ENCODE data around the gene D2HGDH. TPM values are rescaled to one million over a fixed set of nuclear protein-coding genes. Genes with fewer than 3 reads are reported as not detected.

D2HGDH gene
- total and polyA plus RNA-seq, 2 of the 13 experiments (the other 11 are each of a cell fraction or from before 2014, with no cell fraction given) = 19.2 to 20.3 TPM

DNA sequence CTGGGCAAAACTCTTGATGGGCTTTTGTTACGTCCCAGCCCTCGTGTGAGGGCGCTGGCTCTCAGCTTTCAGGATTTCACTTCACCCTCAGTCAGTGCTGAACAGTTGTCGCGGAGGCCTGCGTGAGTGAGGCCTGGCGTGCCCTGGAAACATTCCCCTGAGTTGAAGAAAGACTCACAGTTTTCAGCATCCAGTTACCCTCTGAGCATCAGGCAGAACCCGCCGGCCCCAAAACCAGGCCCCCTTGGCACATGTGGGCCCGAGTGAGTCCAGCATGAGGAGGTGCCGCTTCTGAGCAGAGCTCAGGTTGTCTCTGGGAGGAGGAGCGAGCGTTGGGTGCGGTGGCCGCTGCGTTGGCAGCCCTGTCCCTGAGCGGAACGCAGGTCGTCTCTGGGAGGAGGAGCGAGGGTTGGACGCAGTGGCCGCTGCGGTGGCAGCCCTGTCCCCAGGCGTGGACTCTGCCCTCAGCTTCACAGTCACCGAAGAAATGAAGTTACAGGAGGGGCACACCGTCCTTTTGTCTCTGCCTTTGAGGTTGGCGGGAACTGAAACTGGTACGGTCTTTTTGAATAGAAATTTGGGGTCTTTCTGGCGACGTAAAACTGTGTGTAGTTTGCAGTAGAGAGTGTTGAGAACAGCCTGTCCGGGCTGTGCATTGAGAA, 74.4 kb downstream of the D2HGDH start, which contains the start of gene NEU4 (continued):
- TF ChIP-seq POLR2AphosphoS2 (IDR thresholded peaks at IDR 0.05; ENCODE audit: low read depth, low read length) = peak; percentile 84; the same call in 1 of the 2 replicates
- TF ChIP-seq ZBTB42 (CRISPR knock-in tag; IDR thresholded peaks at IDR 0.05) = peak; percentile 67; the same call in 1 of the 2 replicates

DNA sequence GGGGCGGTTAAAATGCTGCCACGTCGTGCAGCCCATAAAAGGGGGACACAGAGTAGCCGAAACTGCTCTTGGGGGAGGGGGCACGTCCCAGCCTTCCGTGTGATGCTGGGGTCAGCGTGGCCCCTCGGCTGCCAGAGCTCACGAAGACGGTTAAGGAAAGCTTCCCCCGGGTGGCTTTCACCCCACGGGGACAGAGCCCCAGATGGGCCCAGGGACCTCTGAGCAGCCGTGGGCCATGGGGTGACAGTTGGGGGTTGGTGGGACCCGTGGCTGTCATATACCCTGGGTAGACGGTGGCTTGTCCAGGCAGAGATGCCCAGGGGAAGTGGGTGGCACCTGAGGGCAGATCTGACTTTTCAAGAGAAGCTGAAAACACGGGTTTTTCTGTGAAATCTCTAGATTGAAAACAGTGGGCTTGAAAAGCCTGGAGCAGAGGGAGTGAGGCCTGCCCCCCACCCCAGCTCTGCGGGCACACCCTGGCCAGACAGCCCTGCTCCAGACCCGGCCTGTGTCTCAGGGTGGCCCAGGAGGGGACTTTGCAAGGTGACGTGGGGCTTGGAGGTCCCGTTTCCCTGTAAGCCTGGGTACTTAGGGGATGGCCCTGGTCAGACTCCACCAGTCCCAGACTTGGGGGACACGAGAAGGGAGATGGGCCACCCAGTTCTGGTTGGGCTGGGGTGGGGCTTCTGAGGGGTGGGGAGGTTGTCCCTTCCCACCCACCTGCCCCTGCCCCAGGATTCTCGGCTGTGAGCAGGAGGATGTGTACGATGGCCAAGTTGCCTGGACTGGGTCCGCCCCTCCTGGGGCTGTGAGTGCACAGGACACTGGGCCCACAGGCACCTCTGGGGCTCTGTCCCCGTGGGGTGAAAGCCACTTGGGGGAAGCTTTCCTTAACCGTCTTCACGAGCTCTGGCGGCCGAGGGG, 75.2 kb downstream of the D2HGDH start:
- H4K20me1 ChIP-seq (ENCODE audit: insufficient read depth, low read length) = peaks cover 10% of the 10 kb centered on the region; the same call in 1 of the 2 replicates
- H3K27me3 ChIP-seq (ENCODE audit: control insufficient read depth in 1 of 2, insufficient read depth in 2 of 2, low read length in 2 of 2) = no peaks in the 10 kb centered on the region; a peak in 1 of 5 replicates
- CTCF ChIA-PET (ENCODE audit: low intra/inter-chr PET ratio, low total read pairs) = no interaction called here
- peak overlapping the region; percentile 73 to 85 (median 81) for H3K4me3 ChIP-seq (replicated peaks in 1 of 3; ENCODE audit: insufficient read depth in 1 of 3, low read depth in 2 of 3, low read length in 3 of 3)
- BruUV-seq (replicated peaks) = TSS peak; percentile 78
- peak overlapping the region; percentile 84 for H3K27ac ChIP-seq (ENCODE audit: extremely low read length, insufficient read depth, low read length)
- WGBS (ENCODE audit: low lambda C conversion rate) = 3% methylated on average over 25 of the region's 29 CpGs
- H3K4me1 ChIP-seq (ENCODE audit: insufficient read depth, low read length) = peaks cover 40% of the 10 kb centered on the region
- no peaks in the 10 kb centered on the region; a peak in 3 of 5 replicates for H3K36me3 ChIP-seq (replicated peaks in 1 of 2; ENCODE audit: control insufficient read depth in 1 of 2, insufficient read depth in 2 of 2, low read length in 2 of 2)
- H3K79me2 ChIP-seq (ENCODE audit: insufficient read depth, low read length) = peaks cover 52% of the 10 kb centered on the region
- peak overlapping the region; percentile 88 for H3K4me2 ChIP-seq (ENCODE audit: low read depth, low read length)
- peak; percentile 4 for FAIRE-seq
- intact Hi-C loops (cut with micrococcal nuclease; ENCODE audit: unreplicated experiment) (loop anchor here (1.0 to 2.0 kb wide), 2 partner anchors 9 to 39 kb away; no protein-coding TSS in a partner anchor), in situ Hi-C loops (cut with HindIII; ENCODE audit: extremely low pct_ligation_motif_present, low pct_unique_long_range_greater_than_20kb) (loop anchor here (5.0 kb wide), 1 partner anchor 37 kb away; no protein-coding TSS in a partner anchor)
- POLR2A ChIA-PET = interaction anchor here (0.7 to 4.2 kb wide), 20 partner anchors 8 to 123 kb away, joined by 3 to 218 read pairs (median 4); partner anchors contain the start of genes D2HGDH, DTYMK, GAL3ST2 and ING5
- H3K9me3 ChIP-seq (ENCODE audit: low read length) = no peaks in the 10 kb centered on the region
- H2AFZ ChIP-seq (ENCODE audit: low read length) = no peak overlapping the region
- peak overlapping the region; percentile 90 for H3K9ac ChIP-seq (ENCODE audit: insufficient read depth, low read depth, low read length)
- ATAC-seq = peak; percentile 14
- no peak for DNase-seq (ENCODE audit: low spot score)
- TF ChIP-seq CHD4 (IDR thresholded peaks at IDR 0.05; ENCODE audit: borderline replicate concordance, low read length) (no peak), HNRNPLL (IDR thresholded peaks at IDR 0.05; ENCODE audit: low read depth, low read length, poor library complexity, severe bottlenecking) (no peak), SETDB1 (CRISPR knock-in tag; IDR thresholded peaks at IDR 0.05; ENCODE audit: borderline replicate concordance) (no peak), ZNF121 (CRISPR knock-in tag; IDR thresholded peaks at IDR 0.05) (no peak), THYN1 (CRISPR knock-in tag; IDR thresholded peaks at IDR 0.05; ENCODE audit: borderline replicate concordance, low read depth) (0 out of 2 replicates have a peak, but pooled peaks have one; percentile 3), ZNF451 (CRISPR knock-in tag; IDR thresholded peaks at IDR 0.05) (no peak), ATF7-NPFF (CRISPR knock-in tag; IDR thresholded peaks at IDR 0.05; ENCODE audit: low read depth) (no peak), FOSL2 (CRISPR knock-in tag; IDR thresholded peaks at IDR 0.05) (no peak), ZNF296 (CRISPR knock-in tag; conservative IDR thresholded peaks at IDR 0.05) (0 out of 2 replicates have a peak, but pooled peaks have one; percentile 3), ZNF317 (CRISPR knock-in tag; IDR thresholded peaks at IDR 0.05) (0 out of 2 replicates have a peak, but pooled peaks have one; percentile 20), HCFC1 (IDR thresholded peaks at IDR 0.05; ENCODE audit: low read depth, low read length) (no peak), TP53 (CRISPR knock-in tag; conservative IDR thresholded peaks at IDR 0.05) (no peak)
- TF ChIP-seq, protein P1, sequence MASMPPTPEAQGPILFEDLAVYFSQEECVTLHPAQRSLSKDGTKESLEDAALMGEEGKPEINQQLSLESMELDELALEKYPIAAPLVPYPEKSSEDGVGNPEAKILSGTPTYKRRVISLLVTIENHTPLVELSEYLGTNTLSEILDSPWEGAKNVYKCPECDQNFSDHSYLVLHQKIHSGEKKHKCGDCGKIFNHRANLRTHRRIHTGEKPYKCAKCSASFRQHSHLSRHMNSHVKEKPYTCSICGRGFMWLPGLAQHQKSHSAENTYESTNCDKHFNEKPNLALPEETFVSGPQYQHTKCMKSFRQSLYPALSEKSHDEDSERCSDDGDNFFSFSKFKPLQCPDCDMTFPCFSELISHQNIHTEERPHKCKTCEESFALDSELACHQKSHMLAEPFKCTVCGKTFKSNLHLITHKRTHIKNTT (CRISPR knock-in tag; IDR thresholded peaks at IDR 0.05) = no peak
- TF ChIP-seq, protein P2, sequence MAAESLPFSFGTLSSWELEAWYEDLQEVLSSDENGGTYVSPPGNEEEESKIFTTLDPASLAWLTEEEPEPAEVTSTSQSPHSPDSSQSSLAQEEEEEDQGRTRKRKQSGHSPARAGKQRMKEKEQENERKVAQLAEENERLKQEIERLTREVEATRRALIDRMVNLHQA (CRISPR knock-in tag; IDR thresholded peaks at IDR 0.05) = no peak
- TF ChIP-seq, protein P3, sequence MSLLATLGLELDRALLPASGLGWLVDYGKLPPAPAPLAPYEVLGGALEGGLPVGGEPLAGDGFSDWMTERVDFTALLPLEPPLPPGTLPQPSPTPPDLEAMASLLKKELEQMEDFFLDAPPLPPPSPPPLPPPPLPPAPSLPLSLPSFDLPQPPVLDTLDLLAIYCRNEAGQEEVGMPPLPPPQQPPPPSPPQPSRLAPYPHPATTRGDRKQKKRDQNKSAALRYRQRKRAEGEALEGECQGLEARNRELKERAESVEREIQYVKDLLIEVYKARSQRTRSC (CRISPR knock-in tag; IDR thresholded peaks at IDR 0.05; ENCODE audit: low read depth) = no peak

Measured in HepG2 (cell line).